Activated CD8-positive, alpha-beta memory T cell treated with anti-CD3 and anti-CD28 coated beads for 4 hours (primary cell): ENCODE measurements around the gene TMEM44.
"Not testable (repeated sequence)": the region's sequence is repeated elsewhere in the genome, so short reads cannot be mapped to it uniquely, and the experiment has no call there.

ENCODE experiments used
- DNase-seq, 2 donors: peaks; one replicate each; pipeline ENCODE4 v3.0.0-alpha.2; 2020; ENCODE audit warnings: low read depth in 2 of 2

TMEM44 gene

GRCh38 chr3:194640829-194641228 is 7.6 kb upstream of the TMEM44 start:
- DNase-seq: no peak

- no peak for DNase-seq
Observed at GRCh38 chr3:194638991-194639605, 5.9 kb upstream of the TMEM44 start.

- no peak for DNase-seq
Observed at GRCh38 chr3:194637541-194638400, 4.6 kb upstream of the TMEM44 start.

GRCh38 chr3:194637066-194637465 is 3.8 kb upstream of the TMEM44 start:
- no peak for DNase-seq

GRCh38 chr3:194632809-194633348 is 340 bp downstream of the TMEM44 start:
- no peak for DNase-seq

- DNase-seq: no peak
Observed at GRCh38 chr3:194632226-194632808, 902 bp downstream of the TMEM44 start.

GRCh38 chr3:194631696-194632095 is 1.5 kb downstream of the TMEM44 start:
- DNase-seq: no peak

GRCh38 chr3:194630681-194631080 is 2.5 kb downstream of the TMEM44 start:
- not testable (repeated sequence) for DNase-seq

GRCh38 chr3:194624956-194625355 is 8.3 kb downstream of the TMEM44 start:
- DNase-seq: no peak

GRCh38 chr3:194623449-194624290 is 9.5 kb downstream of the TMEM44 start:
- no peak for DNase-seq

- DNase-seq: no peak
Observed at GRCh38 chr3:194622621-194623340, 10.4 kb downstream of the TMEM44 start.

- no peak for DNase-seq
Observed at GRCh38 chr3:194621947-194622346, 11.3 kb downstream of the TMEM44 start.

- no peak for DNase-seq
Observed at GRCh38 chr3:194620196-194620595, 13.0 kb downstream of the TMEM44 start.

GRCh38 chr3:194619741-194620140 is 13.5 kb downstream of the TMEM44 start:
- no peak for DNase-seq

GRCh38 chr3:194618858-194619608 is 14.2 kb downstream of the TMEM44 start:
- no peak for DNase-seq

- no peak for DNase-seq
Observed at GRCh38 chr3:194617827-194618226, 15.4 kb downstream of the TMEM44 start.

- no peak for DNase-seq
Observed at GRCh38 chr3:194617143-194617671, 16.0 kb downstream of the TMEM44 start.

GRCh38 chr3:194615226-194615625 is 18.0 kb downstream of the TMEM44 start:
- no peak for DNase-seq

- no peak for DNase-seq
Observed at GRCh38 chr3:194612221-194612620, 21.0 kb downstream of the TMEM44 start.

GRCh38 chr3:194610689-194611088 is 22.5 kb downstream of the TMEM44 start:
- DNase-seq: no peak
